ENCODE results near the gene AKAP8. TPM values are rescaled to one million over a fixed set of nuclear protein-coding genes. Genes with fewer than 3 reads are reported as not detected.
A peak's percentile ranks its signal among the peaks of the same experiment; 100 is the strongest.

AKAP8 gene
- total and polyA plus RNA-seq, 8 donors: 9.5 to 38.7 (median 21.4) TPM

DNA sequence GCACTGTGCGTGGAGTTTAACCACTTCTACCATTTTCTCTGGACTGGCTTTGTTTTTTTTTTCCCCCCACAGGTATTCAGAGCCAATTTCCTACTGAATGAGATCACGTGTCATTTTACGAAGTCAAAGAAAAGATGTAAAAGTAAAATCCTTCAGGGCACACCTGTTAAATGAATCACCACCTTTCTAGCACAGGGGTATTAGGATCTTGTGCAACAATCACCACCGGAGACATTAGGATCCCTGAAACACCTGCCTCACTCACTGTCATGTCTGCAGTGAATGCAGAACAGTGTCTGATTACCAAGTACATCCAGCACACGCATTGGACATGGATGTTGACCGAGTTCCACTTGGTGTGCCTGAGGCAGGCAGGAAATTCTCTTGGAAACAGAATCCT is 64.5 kb downstream of the AKAP8 start:
- H3K4me1 ChIP-seq: peaks cover 72 to 100% (median 93%) of the 10 kb centered on the region in 4 donors

DNA sequence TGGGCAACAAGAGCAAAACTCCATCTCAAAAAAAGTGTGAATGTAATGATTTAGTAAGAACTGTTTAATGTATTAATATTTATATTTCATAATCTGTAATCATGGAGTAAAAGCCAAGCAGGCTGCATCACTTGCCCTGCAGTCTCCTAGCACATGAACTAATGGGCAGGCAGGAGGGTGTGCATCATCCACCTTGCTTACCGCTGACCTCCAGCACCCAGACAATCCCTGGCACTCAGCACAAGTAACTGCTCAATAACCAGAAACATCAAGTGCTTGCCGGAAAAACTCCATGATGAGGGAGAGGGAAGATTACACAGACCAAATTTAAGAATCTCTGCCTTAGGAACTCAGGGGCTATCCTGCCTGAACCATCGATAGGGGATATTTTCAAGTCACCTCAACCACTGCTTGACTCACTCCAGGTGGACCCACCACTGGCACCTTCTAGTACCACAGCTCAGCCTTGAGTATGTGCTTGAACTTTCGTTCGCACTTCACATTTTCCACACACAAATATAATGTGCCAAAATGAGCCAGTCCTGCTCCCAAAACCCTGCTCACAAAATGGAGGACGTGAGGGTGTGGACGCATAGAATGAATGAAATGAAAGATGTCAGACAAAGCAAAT is 65.8 kb downstream of the AKAP8 start:
- H3K4me3 ChIP-seq: no peak overlapping the region
- DNase-seq: no peak
- TF ChIP-seq, protein P1, sequence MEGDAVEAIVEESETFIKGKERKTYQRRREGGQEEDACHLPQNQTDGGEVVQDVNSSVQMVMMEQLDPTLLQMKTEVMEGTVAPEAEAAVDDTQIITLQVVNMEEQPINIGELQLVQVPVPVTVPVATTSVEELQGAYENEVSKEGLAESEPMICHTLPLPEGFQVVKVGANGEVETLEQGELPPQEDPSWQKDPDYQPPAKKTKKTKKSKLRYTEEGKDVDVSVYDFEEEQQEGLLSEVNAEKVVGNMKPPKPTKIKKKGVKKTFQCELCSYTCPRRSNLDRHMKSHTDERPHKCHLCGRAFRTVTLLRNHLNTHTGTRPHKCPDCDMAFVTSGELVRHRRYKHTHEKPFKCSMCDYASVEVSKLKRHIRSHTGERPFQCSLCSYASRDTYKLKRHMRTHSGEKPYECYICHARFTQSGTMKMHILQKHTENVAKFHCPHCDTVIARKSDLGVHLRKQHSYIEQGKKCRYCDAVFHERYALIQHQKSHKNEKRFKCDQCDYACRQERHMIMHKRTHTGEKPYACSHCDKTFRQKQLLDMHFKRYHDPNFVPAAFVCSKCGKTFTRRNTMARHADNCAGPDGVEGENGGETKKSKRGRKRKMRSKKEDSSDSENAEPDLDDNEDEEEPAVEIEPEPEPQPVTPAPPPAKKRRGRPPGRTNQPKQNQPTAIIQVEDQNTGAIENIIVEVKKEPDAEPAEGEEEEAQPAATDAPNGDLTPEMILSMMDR (IDR thresholded peaks at IDR 0.05): no peak
- no peak for TF ChIP-seq POLR2A (IDR thresholded peaks at IDR 0.05)
- no peak for TF ChIP-seq EP300 (IDR thresholded peaks at IDR 0.05)
- TF ChIP-seq POLR2AphosphoS5 (IDR thresholded peaks at IDR 0.05): no peak
- WGBS, 5 donors: 72 to 81% (median 79%) methylated on average over 7 of the region's 7 CpGs
- H3K36me3 ChIP-seq: no peaks in the 10 kb centered on the region
- H3K4me1 ChIP-seq: peaks cover 68 to 100% (median 89%) of the 10 kb centered on the region in 4 donors
- no peaks in the 10 kb centered on the region for H3K9me3 ChIP-seq
- H3K27ac ChIP-seq: no peak overlapping the region
- H3K27me3 ChIP-seq: no peaks in the 10 kb centered on the region
- intact Hi-C loops (cut with DNase I; ENCODE audit: low total_unique reads): no loop called here

More for the DNA sequence above, 64.5 kb downstream of the AKAP8 start:
- H3K9me3 ChIP-seq: no peaks in the 10 kb centered on the region
- 69 to 81% (median 79%) methylated on average over 6 of the region's 6 CpGs for WGBS, 5 donors
- H3K36me3 ChIP-seq: no peaks in the 10 kb centered on the region
- TF ChIP-seq POLR2AphosphoS5 (IDR thresholded peaks at IDR 0.05) (no peak), EP300 (IDR thresholded peaks at IDR 0.05) (no peak), POLR2A (IDR thresholded peaks at IDR 0.05) (no peak)
- TF ChIP-seq, protein P1 (IDR thresholded peaks at IDR 0.05): no peak
- no peak overlapping the region for H3K4me3 ChIP-seq
- intact Hi-C loops (cut with DNase I; ENCODE audit: low total_unique reads): no loop called here
- peak overlapping the region in 1 of 5 donors; percentile 2 for H3K27ac ChIP-seq
- H3K27me3 ChIP-seq: no peaks in the 10 kb centered on the region
- no peak for DNase-seq

DNA sequence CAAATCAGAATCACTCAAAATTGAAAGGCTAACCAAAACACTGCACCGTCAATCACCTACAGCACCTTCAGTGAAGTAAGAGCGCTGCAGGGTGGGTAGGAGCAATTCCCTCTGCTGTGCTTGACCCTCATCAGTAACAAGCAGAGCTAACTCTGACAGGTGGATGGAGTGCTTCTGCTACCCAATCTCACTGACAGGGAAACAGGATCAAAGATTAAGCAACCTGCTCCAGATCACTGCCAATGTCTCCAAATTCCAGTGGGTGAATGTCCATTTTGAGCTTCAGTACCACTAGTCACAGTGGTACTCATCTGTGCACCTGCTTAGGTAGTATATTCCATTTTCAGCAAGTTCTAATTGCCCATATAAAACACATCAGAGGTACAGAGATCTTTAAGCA is 72.4 kb downstream of the AKAP8 start:
- Histone ChIP-seq H3K36me3 (no peaks in the 10 kb centered on the region), H3K27ac (no peak overlapping the region), H3K4me1 (peaks cover 65 to 92% (median 78%) of the 10 kb centered on the region in 4 donors), H3K9me3 (no peaks in the 10 kb centered on the region), H3K4me3 (no peak overlapping the region), H3K27me3 (no peaks in the 10 kb centered on the region)
- intact Hi-C loops (cut with DNase I; ENCODE audit: low total_unique reads): no loop called here
- TF ChIP-seq, protein P1 (IDR thresholded peaks at IDR 0.05): no peak
- no peak for TF ChIP-seq POLR2AphosphoS5 (IDR thresholded peaks at IDR 0.05)
- no peak for TF ChIP-seq EP300 (IDR thresholded peaks at IDR 0.05)
- no peak for TF ChIP-seq POLR2A (IDR thresholded peaks at IDR 0.05)
- 89 to 98% (median 93%) methylated on average over 2 of the region's 2 CpGs for WGBS, 5 donors
- no peak for DNase-seq

DNA sequence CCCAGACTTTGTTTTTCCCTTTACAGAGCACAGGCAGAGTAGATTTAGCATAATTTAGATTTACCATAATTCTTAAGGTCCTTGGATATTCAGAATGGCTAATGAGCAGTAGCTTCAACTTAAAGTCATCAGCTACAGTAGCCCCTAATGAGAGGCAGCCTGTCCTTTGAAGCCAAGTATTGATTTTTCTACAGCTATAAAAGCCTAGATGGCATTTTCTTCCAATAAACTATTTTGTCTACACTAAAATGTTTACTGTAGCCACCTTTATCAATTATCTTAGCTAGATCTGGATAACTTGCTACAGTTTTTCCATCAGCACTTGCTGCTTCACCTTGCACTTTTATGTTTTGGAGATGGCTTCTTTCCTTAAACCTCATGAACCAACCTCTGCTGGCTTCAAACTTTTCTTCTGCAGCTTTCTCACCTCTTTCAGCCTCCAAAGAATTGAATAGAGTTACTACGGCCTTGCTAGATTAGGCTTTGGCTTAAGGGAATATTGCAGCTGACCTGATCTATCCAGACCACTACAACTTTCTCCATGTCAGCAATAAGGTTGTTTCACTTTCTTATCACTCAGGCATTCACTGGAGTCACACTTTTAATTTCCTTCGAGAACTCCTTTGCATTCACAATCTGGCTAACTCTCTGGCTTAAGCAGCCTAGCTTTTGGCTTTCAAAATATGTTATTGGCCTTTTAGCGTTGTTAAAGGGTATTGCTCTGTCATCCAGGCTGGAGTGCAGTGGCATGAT is 73.8 kb downstream of the AKAP8 start:
- DNase-seq: no peak
- Histone ChIP-seq H3K27me3 (no peaks in the 10 kb centered on the region), H3K4me3 (no peak overlapping the region), H3K27ac (no peak overlapping the region), H3K9me3 (no peaks in the 10 kb centered on the region), H3K4me1 (peaks cover 57 to 92% (median 77%) of the 10 kb centered on the region in 4 donors), H3K36me3 (no peaks in the 10 kb centered on the region)
- WGBS, 5 donors: 51 to 64% (median 56%) methylated on average over 3 of the region's 3 CpGs
- intact Hi-C loops (cut with DNase I; ENCODE audit: low total_unique reads): no loop called here
- TF ChIP-seq POLR2A (IDR thresholded peaks at IDR 0.05) (no peak), POLR2AphosphoS5 (IDR thresholded peaks at IDR 0.05) (no peak), EP300 (IDR thresholded peaks at IDR 0.05) (no peak)
- TF ChIP-seq, protein P1 (IDR thresholded peaks at IDR 0.05): no peak
